GM12874 (cell line): ENCODE measurements around the gene BRDT.

Source experiments
- CTCF ChIP-seq: IDR thresholded peaks from 2 replicates; pipeline ENCODE4 v1.5.1; 2011; ENCODE audit warnings: low read depth, mild to moderate bottlenecking, control low read depth, low read length, moderate library complexity; ENCODE audit not compliant: insufficient read depth

Gene BRDT

GRCh38 chr1:91981996-91982609, 32.9 kb downstream of the BRDT start:
- TF ChIP-seq CTCF, result no peak

DNA sequence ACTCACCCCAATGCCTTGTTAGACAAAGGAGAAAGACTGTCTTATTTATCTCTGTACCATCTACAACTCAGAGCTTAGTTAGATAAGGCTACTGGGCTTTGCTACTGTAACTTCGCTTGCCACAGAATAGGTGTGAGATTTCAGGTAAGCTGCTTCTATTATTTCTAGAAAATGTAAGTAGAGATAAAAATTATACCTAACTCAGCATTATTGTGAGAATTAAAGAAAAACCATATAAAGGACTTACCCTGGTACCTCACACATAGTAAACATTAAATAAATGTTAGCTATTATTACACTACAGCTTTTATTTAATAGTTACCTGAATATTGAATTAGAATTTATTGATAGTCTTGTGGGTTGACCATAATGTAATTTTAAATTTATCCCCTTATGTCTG, 44.1 kb downstream of the BRDT start:
- no peak for TF ChIP-seq CTCF

- peak; percentile 36; the same call in 1 of the 2 replicates for TF ChIP-seq CTCF
These were observed 48.5 kb downstream of the BRDT start for GRCh38 chr1:91997607-91998195.

DNA sequence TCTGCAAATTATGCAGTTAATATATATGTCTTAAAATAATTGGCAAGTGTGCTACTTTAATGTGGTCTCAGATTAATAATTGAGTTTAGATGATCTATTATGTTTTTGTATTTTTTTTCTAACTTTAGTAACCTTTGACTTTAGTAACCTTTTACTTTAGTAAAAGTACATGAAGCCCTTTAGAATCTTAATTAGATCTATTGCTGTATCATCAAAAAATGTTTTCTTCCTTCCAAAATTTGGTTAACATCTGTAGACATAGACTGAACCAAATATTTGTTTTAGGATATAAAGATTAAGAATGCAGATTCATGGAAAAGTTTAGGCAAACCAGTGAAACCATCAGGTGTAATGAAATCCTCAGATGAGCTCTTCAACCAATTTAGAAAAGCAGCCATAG, 54.9 kb downstream of the BRDT start:
- no peak for TF ChIP-seq CTCF

DNA sequence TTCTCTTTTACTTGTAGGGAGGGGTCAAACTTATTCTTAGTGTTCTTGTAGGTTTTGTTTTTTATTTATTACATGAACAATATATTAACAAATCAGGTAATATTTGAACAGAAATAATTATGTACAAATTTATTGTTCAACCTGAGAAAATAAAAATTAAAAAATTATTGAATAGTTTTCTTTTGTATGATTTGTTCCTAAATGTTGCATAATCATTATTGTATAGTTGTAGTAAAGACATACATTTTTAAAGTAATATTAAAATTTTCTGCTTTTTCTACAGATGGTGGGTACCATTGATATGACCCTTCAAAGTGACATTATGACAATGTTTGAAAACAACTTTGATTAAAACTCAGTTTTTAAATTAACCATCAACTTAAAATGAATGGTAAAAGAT, 64.7 kb downstream of the BRDT start:
- no peak for TF ChIP-seq CTCF

DNA sequence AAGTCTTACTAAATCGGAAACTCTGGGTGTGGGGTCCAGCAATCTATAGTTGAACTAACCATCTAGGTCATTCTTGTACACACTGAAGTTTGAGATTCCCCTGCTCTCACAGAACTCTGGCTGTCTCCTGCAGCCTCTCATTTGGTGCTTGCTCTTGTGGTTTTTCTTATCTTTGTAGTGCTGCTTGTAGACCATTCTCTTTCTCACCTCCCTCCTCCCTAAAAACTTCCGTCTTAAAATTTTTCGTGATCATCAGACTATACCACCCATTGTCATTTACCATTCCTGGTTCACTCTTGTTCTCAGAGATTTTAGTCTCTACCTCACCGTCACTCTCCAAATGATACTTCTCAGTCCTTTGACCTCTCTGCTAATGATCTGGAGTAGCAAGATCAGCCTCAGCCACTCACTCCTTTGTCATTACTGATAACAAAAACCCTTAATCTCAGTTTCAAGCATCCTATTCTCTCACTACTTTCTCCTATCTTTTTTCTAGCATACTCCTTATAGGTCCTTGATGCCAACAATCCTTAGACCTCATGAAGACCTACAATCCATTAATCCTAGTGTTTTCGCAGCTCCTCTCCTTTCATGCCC, 67.6 kb downstream of the BRDT start:
- TF ChIP-seq CTCF, result no peak

DNA sequence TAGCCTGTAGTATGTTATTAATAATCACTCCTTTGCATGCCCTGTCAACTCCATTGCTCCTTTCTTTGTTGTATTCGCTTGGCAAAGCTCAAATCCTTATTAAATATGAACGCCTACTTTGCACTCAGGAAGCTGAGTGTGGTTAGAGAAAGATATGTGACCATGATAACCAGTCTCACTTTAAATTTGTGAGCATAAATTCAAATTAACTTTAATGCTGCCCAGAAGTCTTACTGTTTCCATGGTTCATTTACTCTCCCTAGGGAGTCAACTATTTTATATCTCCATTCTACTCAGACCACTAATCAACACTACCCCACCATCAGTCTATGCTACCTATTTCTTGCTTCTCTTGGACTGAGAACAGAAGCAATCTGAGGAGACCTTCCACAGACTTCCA, 68.5 kb downstream of the BRDT start:
- TF ChIP-seq CTCF, result no peak
